ENCODE data around the gene PLA2G2C.

PLA2G2C gene

DNA sequence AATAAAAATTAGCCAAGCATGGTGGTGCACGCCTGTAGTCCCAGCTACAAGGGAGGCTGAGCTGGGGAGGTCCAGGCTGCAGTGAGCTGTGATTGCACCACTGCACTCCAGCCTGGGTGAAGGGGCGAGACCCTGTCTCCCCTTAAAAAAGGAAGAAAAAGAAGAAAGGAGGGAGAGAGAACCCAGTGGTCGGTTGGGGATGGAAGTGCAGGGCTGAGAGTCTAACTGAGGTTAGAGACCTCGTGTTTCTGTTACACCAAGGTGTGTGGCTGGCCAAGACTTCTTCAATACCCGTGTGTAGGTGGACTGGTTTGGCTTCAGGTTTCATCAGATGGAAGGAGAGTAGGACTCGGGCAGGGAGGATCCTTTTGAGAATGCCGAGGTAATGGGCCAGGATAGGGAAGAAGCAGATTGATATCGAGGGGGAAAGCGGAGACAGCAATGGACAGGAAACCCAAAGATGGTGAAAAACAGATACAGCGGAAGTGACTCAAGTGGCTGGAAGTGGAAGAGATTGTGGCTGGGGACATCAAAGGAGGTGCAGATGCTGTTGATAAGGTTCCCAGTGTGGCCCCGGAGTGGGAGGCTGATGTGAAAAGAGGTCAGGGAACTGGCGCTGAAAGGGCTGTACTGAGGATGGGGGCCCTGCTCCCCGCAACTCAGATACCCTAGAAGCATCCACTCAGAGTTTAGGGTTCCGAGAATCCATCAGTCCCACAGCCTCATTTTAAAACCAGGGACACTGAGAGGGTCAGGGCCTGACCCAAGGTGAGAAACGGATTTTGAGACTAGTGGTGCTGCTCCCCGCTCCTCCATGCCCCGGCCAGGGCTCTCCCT, 1.1 kb downstream of the PLA2G2C start:
- Histone ChIP-seq H3K27me3 (ENCODE audit: low read depth) (peaks cover 43% of the 10 kb centered on the region), H3K4me1 (no peaks in the 10 kb centered on the region), H3K9me3 (no peaks in the 10 kb centered on the region), H3K36me3 (replicated peaks) (no peaks in the 10 kb centered on the region), H3K4me3 (no peak overlapping the region)
- DNase-seq (ENCODE audit: low spot score in 2 of 2) = no peak
- in situ Hi-C loops (cut with MboI; ENCODE audit: low sequenced_read_pairs) = no loop called here

GRCh38 chr1:20184481-20184900, 1.8 kb downstream of the PLA2G2C start:
- Histone ChIP-seq H3K4me3 (no peak overlapping the region), H3K36me3 (replicated peaks) (no peaks in the 10 kb centered on the region), H3K4me1 (no peaks in the 10 kb centered on the region), H3K27me3 (ENCODE audit: low read depth) (peaks cover 37% of the 10 kb centered on the region), H3K9me3 (no peaks in the 10 kb centered on the region)
- in situ Hi-C loops (cut with MboI; ENCODE audit: low sequenced_read_pairs) = no loop called here
- no peak for DNase-seq (ENCODE audit: low spot score in 2 of 2)

DNA sequence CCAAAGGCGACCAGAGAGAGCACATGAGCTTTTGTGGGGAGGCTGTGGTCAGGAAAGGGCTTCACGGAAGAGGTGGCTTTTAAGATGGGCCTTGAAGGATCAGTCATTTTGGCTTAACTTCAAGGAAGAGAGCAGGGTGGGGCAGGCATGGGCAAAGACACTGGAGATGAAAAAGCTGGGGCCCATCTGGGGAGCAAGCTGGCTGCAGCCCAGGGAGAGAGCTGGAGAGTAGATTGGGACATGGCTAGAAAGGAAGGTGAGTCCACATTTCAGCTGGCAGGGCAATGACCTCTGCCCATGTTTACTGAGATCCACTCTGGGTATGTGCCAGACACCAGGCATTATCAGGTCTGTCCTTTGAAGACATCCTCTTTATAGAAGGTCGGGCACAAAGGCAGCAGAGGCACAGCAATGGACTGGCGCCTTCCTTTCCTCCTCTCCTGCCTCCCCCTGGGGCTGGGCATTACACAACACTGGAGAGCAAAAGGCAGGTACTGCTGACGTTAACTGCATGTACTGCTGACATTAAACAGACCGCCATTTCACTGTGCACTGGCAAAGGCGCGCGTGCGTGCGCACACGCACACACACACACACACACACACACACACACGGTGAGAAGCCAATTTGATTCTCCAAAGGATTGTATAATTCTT, 2.6 kb downstream of the PLA2G2C start:
- in situ Hi-C loops (cut with MboI; ENCODE audit: low sequenced_read_pairs) = no loop called here
- H3K9me3 ChIP-seq = no peaks in the 10 kb centered on the region
- no peaks in the 10 kb centered on the region for H3K36me3 ChIP-seq (replicated peaks)
- peaks cover 34% of the 10 kb centered on the region for H3K27me3 ChIP-seq (ENCODE audit: low read depth)
- no peak for DNase-seq (ENCODE audit: low spot score in 2 of 2)
- H3K4me1 ChIP-seq = no peaks in the 10 kb centered on the region
- H3K4me3 ChIP-seq = no peak overlapping the region

DNA sequence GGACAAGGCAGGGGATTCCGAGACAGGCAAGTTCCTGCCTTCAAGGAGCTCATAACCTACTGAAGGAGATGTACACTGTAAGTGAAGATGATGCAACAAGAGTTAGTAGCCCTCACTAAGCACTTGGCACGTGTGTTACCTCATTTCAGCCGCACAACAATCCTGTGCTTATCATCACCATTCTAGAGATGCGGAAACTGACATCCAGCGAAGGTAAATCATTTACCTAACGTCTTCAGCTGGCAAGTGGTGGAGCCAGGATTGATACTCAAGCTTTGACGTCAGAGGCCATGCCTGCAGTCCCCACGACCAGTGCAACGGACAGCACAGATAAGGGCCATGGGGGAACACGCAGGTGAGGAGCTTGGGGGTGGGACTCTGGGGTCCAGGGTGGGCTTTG, 3.3 kb downstream of the PLA2G2C start:
- Histone ChIP-seq H3K4me3 (no peak overlapping the region), H3K9me3 (no peaks in the 10 kb centered on the region), H3K27me3 (ENCODE audit: low read depth) (peaks cover 27% of the 10 kb centered on the region), H3K36me3 (replicated peaks) (no peaks in the 10 kb centered on the region), H3K4me1 (no peaks in the 10 kb centered on the region)
- no peak for DNase-seq (ENCODE audit: low spot score in 2 of 2)
- in situ Hi-C loops (cut with MboI; ENCODE audit: low sequenced_read_pairs) = no loop called here

DNA sequence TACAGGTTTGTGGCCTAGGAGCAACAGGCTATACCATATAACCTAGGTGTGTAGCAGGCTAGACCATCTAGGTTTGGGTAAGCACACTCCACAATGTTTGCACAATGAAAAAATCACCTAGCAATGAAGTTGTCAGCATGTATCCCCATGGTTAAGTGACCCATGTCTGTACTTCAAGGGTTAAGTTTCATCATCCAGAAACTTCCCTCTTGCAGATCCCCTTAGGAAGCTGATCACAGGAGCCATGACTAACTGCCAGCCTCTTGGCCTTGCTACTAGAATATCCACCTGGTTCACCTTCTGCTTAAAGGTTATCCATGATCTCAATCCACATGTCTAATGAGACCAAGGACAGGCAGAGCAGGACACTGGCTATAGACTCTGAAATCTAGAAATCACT, 3.9 kb downstream of the PLA2G2C start:
- peaks cover 21% of the 10 kb centered on the region for H3K27me3 ChIP-seq (ENCODE audit: low read depth)
- H3K36me3 ChIP-seq (replicated peaks) = no peaks in the 10 kb centered on the region
- in situ Hi-C loops (cut with MboI; ENCODE audit: low sequenced_read_pairs) = no loop called here
- no peak overlapping the region for H3K4me3 ChIP-seq
- DNase-seq (ENCODE audit: low spot score in 2 of 2) = no peak
- H3K4me1 ChIP-seq = no peaks in the 10 kb centered on the region
- H3K9me3 ChIP-seq = no peaks in the 10 kb centered on the region

- H3K4me1 ChIP-seq = no peaks in the 10 kb centered on the region
- DNase-seq (ENCODE audit: low spot score in 2 of 2) = no peak
- H3K36me3 ChIP-seq (replicated peaks) = no peaks in the 10 kb centered on the region
- in situ Hi-C loops (cut with MboI; ENCODE audit: low sequenced_read_pairs) = no loop called here
- H3K27me3 ChIP-seq (ENCODE audit: low read depth) = peaks cover 11% of the 10 kb centered on the region
- H3K9me3 ChIP-seq = no peaks in the 10 kb centered on the region
- no peak overlapping the region for H3K4me3 ChIP-seq
Observed at GRCh38 chr1:20180844-20181207, 5.5 kb downstream of the PLA2G2C start.

GRCh38 chr1:20180129-20180843, 6.0 kb downstream of the PLA2G2C start:
- no peaks in the 10 kb centered on the region for H3K36me3 ChIP-seq (replicated peaks)
- H3K4me1 ChIP-seq = no peaks in the 10 kb centered on the region
- DNase-seq (ENCODE audit: low spot score in 2 of 2) = no peak
- H3K27me3 ChIP-seq (ENCODE audit: low read depth) = peaks cover 7% of the 10 kb centered on the region
- no peaks in the 10 kb centered on the region for H3K9me3 ChIP-seq
- in situ Hi-C loops (cut with MboI; ENCODE audit: low sequenced_read_pairs) = no loop called here
- H3K4me3 ChIP-seq = no peak overlapping the region

DNA sequence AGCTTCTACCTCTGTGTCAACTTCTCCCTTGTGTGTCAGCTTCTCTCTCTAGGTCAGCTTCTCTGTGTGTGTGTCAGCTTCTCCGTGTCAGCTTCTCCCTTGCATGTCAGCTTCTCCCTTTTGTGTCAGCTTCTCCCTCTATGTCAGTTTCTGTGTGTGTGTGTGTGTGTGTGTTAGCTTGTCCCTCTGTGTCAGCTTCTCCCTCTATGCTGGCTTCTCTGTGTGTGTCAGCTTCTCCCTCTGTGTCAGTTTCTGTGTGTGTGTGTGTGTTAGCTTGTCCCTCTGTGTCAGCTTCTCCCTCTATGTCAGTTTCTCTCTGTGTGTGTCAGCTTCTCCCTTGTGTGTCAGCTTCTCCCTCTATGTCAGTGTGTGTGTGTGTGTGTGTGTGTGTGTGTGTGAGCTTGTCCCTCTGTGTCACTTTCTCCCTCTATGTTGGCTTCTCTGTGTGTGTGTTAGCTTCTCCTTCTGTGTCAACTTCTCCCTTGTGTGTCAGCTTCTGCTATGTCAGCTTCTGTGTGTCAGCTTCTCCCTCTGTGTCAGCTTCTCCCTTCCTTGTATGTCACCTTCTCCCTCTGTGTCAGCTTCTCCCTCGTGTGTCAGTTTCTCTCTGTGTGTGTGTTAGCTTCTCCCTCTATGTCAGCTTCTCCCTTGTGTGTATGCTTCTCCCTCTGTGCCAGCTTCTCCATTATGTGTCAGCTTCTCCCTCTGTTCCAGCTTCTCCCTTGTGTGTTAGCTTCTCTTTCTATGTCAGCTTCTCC, 6.8 kb downstream of the PLA2G2C start:
- H3K9me3 ChIP-seq = no peaks in the 10 kb centered on the region
- H3K36me3 ChIP-seq (replicated peaks) = no peaks in the 10 kb centered on the region
- no peak overlapping the region for H3K4me3 ChIP-seq
- no peaks in the 10 kb centered on the region for H3K4me1 ChIP-seq
- in situ Hi-C loops (cut with MboI; ENCODE audit: low sequenced_read_pairs) = no loop called here
- no peak for DNase-seq (ENCODE audit: low spot score in 2 of 2)
- peaks cover 2% of the 10 kb centered on the region; the same call in 1 of the 2 replicates for H3K27me3 ChIP-seq (ENCODE audit: low read depth)

DNA sequence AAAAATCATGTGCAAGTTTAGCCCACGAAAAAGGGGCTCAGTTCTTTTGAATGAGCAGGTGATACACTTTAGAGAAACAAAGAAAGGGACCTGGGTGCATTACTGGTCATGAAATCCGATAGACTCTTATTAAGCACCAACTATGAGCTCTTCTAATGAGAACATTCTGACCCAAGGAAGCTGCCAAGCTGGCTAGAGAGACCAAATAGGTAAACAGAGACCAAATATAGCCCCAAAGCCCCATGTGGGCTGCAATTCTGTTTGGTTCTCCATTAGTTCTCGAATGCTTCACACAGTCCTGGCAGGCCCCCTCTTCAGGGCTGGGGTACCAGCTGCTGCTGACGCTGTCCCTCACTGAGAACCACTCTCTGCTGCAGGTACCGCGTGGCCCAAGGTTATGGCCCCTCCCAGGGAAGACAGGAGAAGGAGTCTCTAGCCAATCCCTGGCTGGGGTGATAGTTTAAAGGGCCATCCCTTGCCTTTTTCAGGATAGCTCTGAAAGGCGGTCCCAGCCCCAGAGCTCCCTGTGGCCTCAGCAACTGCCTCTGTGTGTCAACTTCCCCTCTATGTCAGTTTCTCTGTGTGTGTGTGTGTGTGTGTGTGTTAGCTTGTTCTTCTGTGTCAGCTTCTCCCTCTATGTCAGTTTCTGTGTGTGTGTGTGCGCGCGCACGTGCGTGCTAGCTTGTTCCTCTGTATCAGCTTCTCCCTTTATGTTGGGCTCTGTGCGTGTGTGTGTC, 7.5 kb downstream of the PLA2G2C start:
- Histone ChIP-seq H3K27me3 (ENCODE audit: low read depth) (0 out of 2 replicates have a peak, but pooled peaks cover 2% of the 10 kb centered on the region), H3K36me3 (replicated peaks) (no peaks in the 10 kb centered on the region), H3K4me3 (no peak overlapping the region), H3K4me1 (no peaks in the 10 kb centered on the region), H3K9me3 (no peaks in the 10 kb centered on the region)
- DNase-seq (ENCODE audit: low spot score in 2 of 2) = no peak
- in situ Hi-C loops (cut with MboI; ENCODE audit: low sequenced_read_pairs) = no loop called here

DNA sequence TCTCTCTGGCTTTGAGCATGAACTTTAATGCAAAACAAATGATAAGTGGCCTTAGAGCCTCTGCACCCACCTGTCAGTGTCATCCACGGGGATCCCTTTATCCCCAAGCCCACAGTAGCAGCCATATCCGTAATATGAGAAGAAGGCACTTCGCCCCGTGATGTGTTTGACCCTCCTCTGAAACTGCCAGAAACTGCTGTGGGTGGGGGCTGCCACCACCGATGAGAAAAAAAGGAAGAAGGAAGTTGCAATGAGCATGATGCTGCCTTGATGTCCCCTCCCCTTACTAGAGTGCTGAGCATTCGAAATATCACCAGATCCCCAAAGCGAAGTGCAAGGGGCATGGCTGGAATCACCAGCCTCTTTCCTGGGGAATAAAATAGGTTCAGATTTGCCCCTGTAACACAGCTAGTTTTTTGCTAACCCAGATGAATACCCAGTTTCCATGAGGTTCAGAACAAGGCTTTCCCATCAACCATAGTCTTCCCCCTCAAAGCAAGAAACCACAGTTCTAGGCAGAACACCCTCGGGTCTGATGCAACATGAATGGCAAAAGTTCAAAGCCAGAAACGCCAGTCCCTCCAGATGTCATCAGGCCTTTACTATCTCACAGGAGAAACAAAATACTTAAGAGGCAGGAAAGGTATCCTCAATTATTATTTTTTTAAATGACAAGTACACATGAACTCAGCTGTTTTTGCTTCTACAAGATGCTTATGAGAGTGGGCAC, 11.2 kb downstream of the PLA2G2C start:
- in situ Hi-C loops (cut with MboI; ENCODE audit: low sequenced_read_pairs) = no loop called here
- Histone ChIP-seq H3K4me1 (no peaks in the 10 kb centered on the region), H3K9me3 (no peaks in the 10 kb centered on the region), H3K27me3 (ENCODE audit: low read depth) (no peaks in the 10 kb centered on the region), H3K36me3 (replicated peaks) (no peaks in the 10 kb centered on the region), H3K4me3 (no peak overlapping the region)
- DNase-seq (ENCODE audit: low spot score in 2 of 2) = no peak

- in situ Hi-C loops (cut with MboI; ENCODE audit: low sequenced_read_pairs) = no loop called here
- H3K36me3 ChIP-seq (replicated peaks) = no peaks in the 10 kb centered on the region
- no peak for DNase-seq (ENCODE audit: low spot score in 2 of 2)
- no peaks in the 10 kb centered on the region for H3K27me3 ChIP-seq (ENCODE audit: low read depth)
- H3K4me1 ChIP-seq = no peaks in the 10 kb centered on the region
- H3K9me3 ChIP-seq = no peaks in the 10 kb centered on the region
- no peak overlapping the region for H3K4me3 ChIP-seq
Observed at GRCh38 chr1:20172033-20172590, 14.2 kb downstream of the PLA2G2C start.

DNA sequence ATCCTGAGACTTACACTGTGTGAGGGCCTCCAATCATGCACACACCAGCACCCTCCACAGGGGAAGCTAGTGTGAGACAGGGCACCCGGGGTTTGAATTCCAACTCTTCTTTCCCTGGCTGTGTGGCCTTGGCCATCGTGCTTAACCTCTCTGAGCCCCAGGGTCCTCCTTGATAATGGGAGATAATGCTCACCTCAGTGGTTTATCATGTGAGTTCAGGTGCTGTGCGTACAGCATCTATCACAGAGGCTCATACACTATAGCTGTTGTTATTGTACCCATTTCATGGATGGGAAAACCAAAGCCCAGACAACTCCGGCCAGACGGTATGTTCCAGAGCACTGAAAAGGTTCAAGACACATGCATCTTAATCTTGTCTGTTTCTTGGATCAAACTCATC, 16.4 kb downstream of the PLA2G2C start:
- H3K4me3 ChIP-seq = no peak overlapping the region
- in situ Hi-C loops (cut with MboI; ENCODE audit: low sequenced_read_pairs) = no loop called here
- no peak for DNase-seq (ENCODE audit: low spot score in 2 of 2)
- no peaks in the 10 kb centered on the region for H3K36me3 ChIP-seq (replicated peaks)
- no peaks in the 10 kb centered on the region for H3K9me3 ChIP-seq
- H3K4me1 ChIP-seq = no peaks in the 10 kb centered on the region
- H3K27me3 ChIP-seq (ENCODE audit: low read depth) = peaks cover 7% of the 10 kb centered on the region

All from HAP-1 (cell line).